ENCODE data around the gene ADRA2B.
"Not testable (repeated sequence)": the region's sequence is repeated elsewhere in the genome, so short reads cannot be mapped to it uniquely, and the experiment has no call there.

Gene ADRA2B

DNA sequence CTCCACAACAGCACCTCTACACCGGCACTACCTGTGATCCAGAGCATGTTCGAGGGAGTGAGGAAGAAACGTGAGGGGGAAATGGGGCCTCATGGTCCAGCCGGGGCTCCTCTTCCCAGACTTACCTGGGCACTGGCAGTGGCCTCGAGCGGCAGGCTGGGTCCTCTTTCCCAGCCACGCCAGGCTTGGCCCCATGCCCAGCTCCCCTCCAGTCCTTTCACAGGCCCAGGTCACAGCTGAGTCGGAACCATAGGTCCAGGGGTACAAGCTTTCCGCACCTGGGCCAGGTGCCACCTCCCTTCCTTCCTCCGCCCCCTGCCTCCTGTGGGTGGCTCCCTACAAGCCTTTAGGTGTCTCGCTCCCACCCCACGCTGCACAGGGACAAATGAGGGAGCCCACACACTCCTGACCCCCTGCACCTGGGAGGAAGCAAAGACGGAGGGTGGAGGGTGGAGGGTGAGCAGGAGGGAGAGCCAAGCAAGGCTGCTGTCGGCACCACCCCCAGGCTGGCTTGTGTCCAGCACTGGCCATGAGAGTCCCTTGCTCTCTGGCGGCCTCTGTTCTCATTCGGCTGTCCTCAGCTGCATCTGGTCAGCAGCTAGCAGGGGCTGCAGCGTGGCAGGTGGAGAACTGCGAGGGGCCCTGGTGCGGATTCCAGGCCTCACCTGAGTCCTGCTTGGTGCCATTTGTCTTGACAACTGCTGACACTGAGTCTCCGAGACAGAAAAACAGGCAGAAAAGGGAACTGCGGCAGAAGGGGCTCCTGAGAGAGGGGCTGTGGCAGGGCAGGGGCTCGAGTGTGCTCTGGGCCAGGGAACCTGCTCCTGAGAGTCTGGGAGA, 26.8 kb downstream of the ADRA2B start:
- no peaks in the 10 kb centered on the region for H3K36me3 ChIP-seq (ENCODE audit: insufficient read depth)
- no peaks in the 10 kb centered on the region for H3K79me2 ChIP-seq (ENCODE audit: insufficient read depth, low read depth)
- TF ChIP-seq, protein P1, sequence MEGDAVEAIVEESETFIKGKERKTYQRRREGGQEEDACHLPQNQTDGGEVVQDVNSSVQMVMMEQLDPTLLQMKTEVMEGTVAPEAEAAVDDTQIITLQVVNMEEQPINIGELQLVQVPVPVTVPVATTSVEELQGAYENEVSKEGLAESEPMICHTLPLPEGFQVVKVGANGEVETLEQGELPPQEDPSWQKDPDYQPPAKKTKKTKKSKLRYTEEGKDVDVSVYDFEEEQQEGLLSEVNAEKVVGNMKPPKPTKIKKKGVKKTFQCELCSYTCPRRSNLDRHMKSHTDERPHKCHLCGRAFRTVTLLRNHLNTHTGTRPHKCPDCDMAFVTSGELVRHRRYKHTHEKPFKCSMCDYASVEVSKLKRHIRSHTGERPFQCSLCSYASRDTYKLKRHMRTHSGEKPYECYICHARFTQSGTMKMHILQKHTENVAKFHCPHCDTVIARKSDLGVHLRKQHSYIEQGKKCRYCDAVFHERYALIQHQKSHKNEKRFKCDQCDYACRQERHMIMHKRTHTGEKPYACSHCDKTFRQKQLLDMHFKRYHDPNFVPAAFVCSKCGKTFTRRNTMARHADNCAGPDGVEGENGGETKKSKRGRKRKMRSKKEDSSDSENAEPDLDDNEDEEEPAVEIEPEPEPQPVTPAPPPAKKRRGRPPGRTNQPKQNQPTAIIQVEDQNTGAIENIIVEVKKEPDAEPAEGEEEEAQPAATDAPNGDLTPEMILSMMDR (conservative IDR thresholded peaks at IDR 0.05; ENCODE audit: low read depth, low read length) = no peak
- no peak overlapping the region for H3K9ac ChIP-seq
- H3K27me3 ChIP-seq (ENCODE audit: insufficient read depth, low read depth) = no peaks in the 10 kb centered on the region
- H2AFZ ChIP-seq (ENCODE audit: low read depth) = no peak overlapping the region
- no peak overlapping the region for H3K4me3 ChIP-seq (IDR thresholded peaks at IDR 0.05; ENCODE audit: insufficient read depth, low read depth, low read length)
- no peak overlapping the region for H3K4me2 ChIP-seq
- no peaks in the 10 kb centered on the region for H4K20me1 ChIP-seq (ENCODE audit: insufficient read depth)
- H3K4me1 ChIP-seq (ENCODE audit: low read depth, poor library complexity, severe bottlenecking) = no peaks in the 10 kb centered on the region
- H3K27ac ChIP-seq = no peak overlapping the region

DNA sequence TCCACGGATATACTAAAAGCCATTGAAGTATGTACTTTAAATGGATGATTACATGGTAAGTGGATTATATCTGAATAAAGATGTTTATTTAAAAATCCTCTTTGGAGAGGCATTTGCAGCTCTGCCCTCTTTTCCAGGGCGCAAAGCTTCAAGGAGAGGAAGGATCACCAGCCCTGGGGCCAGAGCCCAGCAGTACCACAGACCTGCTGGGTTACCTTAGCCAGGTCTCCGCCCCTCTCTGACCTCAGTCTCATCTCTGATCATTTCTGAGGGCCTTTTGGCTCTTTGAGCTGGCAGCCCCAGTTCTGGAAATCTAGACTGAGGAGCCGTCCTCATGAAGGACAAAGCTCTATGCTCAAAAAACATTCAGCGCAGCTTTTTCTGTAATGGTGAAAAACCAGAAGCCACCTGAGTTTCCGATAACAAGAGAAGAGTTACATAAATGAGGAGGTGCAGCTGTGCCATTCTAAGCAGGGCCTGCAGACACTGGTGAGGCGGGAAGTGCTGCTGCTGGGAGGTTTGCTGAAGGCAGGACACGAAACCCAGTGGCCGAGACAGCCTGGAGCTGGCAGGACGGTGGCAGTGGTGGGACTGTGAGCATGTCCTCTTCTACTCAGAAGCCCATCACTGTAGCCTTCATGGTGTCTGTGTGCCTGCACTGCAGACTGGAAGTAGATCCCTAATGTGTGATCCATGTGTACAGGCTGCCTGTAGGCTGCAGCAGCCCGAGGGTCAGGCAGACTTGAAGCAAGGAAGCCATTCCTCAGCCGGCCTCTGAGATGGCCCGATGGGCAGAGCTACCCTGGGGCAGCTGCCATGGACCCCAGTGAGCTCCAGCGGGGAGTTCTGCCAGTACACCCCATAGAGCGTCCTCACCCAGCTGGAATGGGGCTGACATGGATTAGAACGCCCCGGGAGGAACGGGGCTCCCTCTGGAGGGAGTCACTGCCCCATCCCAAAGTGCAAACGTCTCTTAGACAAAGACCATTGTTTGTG, 27.7 kb downstream of the ADRA2B start:
- H3K27me3 ChIP-seq (ENCODE audit: insufficient read depth, low read depth) = no peaks in the 10 kb centered on the region
- H3K79me2 ChIP-seq (ENCODE audit: insufficient read depth, low read depth) = no peaks in the 10 kb centered on the region
- no peak overlapping the region for H3K27ac ChIP-seq
- no peak overlapping the region for H3K4me3 ChIP-seq (IDR thresholded peaks at IDR 0.05; ENCODE audit: insufficient read depth, low read depth, low read length)
- H3K4me1 ChIP-seq (ENCODE audit: low read depth, poor library complexity, severe bottlenecking) = no peaks in the 10 kb centered on the region
- no peak overlapping the region for H3K9ac ChIP-seq
- no peak overlapping the region for H3K4me2 ChIP-seq
- no peaks in the 10 kb centered on the region for H3K36me3 ChIP-seq (ENCODE audit: insufficient read depth)
- H4K20me1 ChIP-seq (ENCODE audit: insufficient read depth) = no peaks in the 10 kb centered on the region
- TF ChIP-seq, protein P1 (conservative IDR thresholded peaks at IDR 0.05; ENCODE audit: low read depth, low read length) = no peak
- no peak overlapping the region for H2AFZ ChIP-seq (ENCODE audit: low read depth)

DNA sequence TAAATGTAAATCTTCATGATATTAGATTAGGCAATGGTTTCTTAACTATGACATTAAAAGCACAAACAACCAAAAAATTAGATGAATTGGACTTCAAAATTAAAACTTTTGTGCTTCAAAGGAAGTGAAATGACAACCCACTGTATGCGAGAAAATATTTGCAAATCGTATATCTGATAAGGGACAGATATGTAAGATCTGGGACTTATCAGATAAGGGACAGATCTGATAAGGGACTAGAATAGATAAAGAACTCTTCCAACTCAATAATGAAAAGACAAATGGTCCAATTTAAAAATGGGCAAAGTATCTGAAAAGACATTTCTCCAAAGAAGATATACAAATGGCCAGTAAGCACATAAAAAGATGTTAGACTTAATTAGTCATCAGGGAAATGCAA, 29.2 kb downstream of the ADRA2B start:
- H3K79me2 ChIP-seq (ENCODE audit: insufficient read depth, low read depth) = no peaks in the 10 kb centered on the region
- no peaks in the 10 kb centered on the region for H3K4me1 ChIP-seq (ENCODE audit: low read depth, poor library complexity, severe bottlenecking)
- H3K4me2 ChIP-seq = no peak overlapping the region
- no peaks in the 10 kb centered on the region for H4K20me1 ChIP-seq (ENCODE audit: insufficient read depth)
- H3K36me3 ChIP-seq (ENCODE audit: insufficient read depth) = no peaks in the 10 kb centered on the region
- TF ChIP-seq, protein P1 (conservative IDR thresholded peaks at IDR 0.05; ENCODE audit: low read depth, low read length) = no peak
- no peak overlapping the region for H3K4me3 ChIP-seq (IDR thresholded peaks at IDR 0.05; ENCODE audit: insufficient read depth, low read depth, low read length)
- no peak overlapping the region for H3K9ac ChIP-seq
- no peaks in the 10 kb centered on the region for H3K27me3 ChIP-seq (ENCODE audit: insufficient read depth, low read depth)
- H2AFZ ChIP-seq (ENCODE audit: low read depth) = no peak overlapping the region
- H3K27ac ChIP-seq = no peak overlapping the region

DNA sequence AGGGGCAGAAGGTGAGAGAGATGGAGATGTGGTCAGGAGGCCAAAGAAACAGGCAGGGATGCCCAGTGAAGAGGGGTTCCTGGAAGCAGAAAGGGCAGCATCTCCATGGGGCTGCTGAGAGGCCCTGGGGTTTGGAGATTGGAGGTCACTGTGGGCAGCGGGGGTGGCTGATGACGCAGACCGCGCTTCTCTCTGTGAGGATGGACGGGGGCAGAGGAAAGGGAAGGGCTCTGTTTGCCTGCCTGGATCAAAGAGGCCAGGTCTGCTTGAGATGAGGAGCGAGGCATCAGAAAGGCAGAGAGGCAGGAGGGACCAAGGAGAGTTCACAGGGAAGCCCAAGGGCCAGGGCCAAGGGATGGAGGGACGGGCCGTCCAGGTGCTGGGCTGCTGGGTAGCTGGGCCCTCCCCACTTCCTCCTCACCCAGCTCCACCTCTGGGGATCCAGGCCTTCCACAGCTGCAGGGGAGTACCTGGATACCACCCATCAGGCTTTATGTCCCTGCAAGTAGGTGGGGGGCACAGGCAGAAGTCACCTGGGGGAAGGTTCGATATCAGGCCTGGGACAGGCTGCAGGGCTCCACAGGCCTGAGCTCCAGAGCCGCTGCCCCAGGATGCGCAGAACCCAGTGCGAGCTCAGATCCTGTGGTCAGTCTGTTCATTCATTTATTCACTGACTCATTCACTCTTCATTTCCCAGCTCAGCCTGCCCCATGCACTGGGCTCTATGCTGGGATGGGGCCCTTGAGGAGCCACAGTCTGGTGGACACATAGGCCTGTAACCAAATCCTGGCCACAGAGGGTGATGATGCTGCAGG, 30.6 kb downstream of the ADRA2B start:
- no peak overlapping the region for H2AFZ ChIP-seq (ENCODE audit: low read depth)
- H3K9ac ChIP-seq = no peak overlapping the region
- H3K4me2 ChIP-seq = no peak overlapping the region
- H3K4me3 ChIP-seq (IDR thresholded peaks at IDR 0.05; ENCODE audit: insufficient read depth, low read depth, low read length) = no peak overlapping the region
- no peaks in the 10 kb centered on the region for H3K4me1 ChIP-seq (ENCODE audit: low read depth, poor library complexity, severe bottlenecking)
- no peaks in the 10 kb centered on the region for H3K36me3 ChIP-seq (ENCODE audit: insufficient read depth)
- H3K27me3 ChIP-seq (ENCODE audit: insufficient read depth, low read depth) = no peaks in the 10 kb centered on the region
- no peaks in the 10 kb centered on the region for H4K20me1 ChIP-seq (ENCODE audit: insufficient read depth)
- no peaks in the 10 kb centered on the region for H3K79me2 ChIP-seq (ENCODE audit: insufficient read depth, low read depth)
- TF ChIP-seq, protein P1 (conservative IDR thresholded peaks at IDR 0.05; ENCODE audit: low read depth, low read length) = no peak
- H3K27ac ChIP-seq = no peak overlapping the region

DNA sequence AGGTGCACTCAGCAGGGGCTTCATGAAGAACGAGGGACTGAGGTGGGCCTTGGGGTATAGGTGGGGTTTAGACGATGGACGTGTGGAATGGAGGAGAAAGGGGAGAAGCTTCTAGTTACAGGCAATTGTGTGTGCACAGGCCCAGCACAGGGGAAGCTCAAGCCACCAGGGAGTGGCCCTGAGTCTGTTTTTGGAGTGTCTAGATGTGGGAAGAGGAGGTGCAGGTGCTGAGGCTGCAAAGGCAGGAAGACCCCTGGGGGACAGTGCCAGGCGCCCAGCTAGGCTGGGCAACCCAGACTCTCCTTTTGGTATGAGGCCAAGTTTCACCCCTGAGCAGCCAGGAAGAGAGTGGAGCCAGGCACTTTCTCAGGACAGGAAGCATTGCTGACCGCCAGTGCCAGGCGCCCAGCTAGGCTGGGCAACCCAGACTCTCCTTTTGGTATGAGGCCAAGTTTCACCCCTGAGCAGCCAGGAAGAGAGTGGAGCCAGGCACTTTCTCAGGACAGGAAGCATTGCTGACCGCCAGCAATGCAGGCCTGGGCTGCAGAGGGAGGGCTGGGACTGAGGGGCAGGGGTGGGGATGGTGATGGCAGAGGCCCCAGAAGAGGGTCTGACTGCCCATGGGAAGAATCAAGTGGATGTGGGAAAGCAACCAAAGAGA, 31.4 kb downstream of the ADRA2B start:
- not testable (repeated sequence) for H2AFZ ChIP-seq (ENCODE audit: low read depth); H4K20me1 ChIP-seq (ENCODE audit: insufficient read depth); H3K27me3 ChIP-seq (ENCODE audit: insufficient read depth, low read depth); H3K36me3 ChIP-seq (ENCODE audit: insufficient read depth); H3K4me3 ChIP-seq (IDR thresholded peaks at IDR 0.05; ENCODE audit: insufficient read depth, low read depth, low read length); H3K4me1 ChIP-seq (ENCODE audit: low read depth, poor library complexity, severe bottlenecking); H3K27ac ChIP-seq; H3K4me2 ChIP-seq; H3K79me2 ChIP-seq (ENCODE audit: insufficient read depth, low read depth); H3K9ac ChIP-seq
